Testis (tissue), 2 donors: ENCODE results near the gene GMPR.

Source experiments
- CTCF ChIP-seq, 3 experiments: fragments of 450-650 bp in 2 of 3; fragments of 200-600 bp in 1 of 3; sonication (generic) in 1 of 3; IDR thresholded peaks; one replicate each; pipeline ENCODE4 v1.5.1; 2016 to 2019; ENCODE audit warnings: antibody characterized with exemption in 3 of 3, mild to moderate bottlenecking in 2 of 3, moderate library complexity in 1 of 3
- POLR2A ChIP-seq: fragments of 450-650 bp; IDR thresholded peaks from one replicate; pipeline ENCODE4 v1.6.1; 2017; ENCODE audit warnings: antibody characterized with exemption, mild to moderate bottlenecking, moderate library complexity

- no peak for TF ChIP-seq CTCF (IDR thresholded peaks at IDR 0.05)
- TF ChIP-seq POLR2A = no peak
Observed at GRCh38 chr6:16333580-16333979, 95.2 kb downstream of the GMPR start.
